Measurements from ENCODE around the gene ZNF438.
A peak's percentile ranks its signal among the peaks of the same experiment; 100 is the strongest.

The ZNF438 gene

DNA sequence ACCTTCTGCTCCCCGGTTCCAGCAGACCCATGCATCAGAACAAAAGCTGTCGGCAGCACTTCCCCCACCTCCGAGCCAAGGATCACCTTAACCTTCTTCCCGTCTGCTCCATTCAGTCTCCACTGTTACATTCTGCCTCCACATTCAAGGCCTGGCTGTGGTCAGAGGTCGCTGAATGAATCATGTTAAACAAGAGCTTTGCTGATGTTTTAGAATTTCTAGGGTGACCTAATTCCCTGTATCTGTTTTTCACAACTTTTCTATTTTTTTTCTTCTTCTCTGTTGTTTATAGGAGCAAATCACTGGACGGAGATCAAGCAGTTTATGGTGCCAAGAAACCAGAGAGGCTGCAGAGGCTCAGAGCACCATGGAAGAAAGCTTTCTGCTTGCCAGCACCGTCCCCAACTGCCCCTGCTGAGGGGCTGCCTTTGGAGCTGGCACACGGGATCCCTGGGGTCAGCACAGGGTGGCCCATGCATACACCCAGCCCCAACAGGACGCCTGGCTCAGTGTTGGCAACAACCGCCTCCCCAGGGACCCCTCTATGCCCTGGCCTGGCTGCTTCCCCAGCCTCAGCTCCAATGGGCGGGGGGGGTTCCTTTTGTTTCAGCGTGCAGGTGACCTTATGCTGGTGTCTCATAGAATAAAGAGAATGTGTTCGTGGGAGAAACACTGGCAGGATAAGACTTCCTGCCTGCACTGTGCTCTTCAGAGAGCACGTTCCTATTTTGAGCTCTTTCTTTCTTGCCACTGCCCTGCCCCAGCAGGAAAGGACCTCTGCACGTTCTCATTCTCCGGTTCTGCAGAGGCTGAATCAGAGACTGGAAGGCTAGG, 219.4 kb downstream of the ZNF438 start:
- TF ChIP-seq YY1 (IDR thresholded peaks at IDR 0.05; ENCODE audit: low read depth) = no peak
- TF ChIP-seq EP300 (IDR thresholded peaks at IDR 0.05; ENCODE audit: borderline replicate concordance) = no peak

DNA sequence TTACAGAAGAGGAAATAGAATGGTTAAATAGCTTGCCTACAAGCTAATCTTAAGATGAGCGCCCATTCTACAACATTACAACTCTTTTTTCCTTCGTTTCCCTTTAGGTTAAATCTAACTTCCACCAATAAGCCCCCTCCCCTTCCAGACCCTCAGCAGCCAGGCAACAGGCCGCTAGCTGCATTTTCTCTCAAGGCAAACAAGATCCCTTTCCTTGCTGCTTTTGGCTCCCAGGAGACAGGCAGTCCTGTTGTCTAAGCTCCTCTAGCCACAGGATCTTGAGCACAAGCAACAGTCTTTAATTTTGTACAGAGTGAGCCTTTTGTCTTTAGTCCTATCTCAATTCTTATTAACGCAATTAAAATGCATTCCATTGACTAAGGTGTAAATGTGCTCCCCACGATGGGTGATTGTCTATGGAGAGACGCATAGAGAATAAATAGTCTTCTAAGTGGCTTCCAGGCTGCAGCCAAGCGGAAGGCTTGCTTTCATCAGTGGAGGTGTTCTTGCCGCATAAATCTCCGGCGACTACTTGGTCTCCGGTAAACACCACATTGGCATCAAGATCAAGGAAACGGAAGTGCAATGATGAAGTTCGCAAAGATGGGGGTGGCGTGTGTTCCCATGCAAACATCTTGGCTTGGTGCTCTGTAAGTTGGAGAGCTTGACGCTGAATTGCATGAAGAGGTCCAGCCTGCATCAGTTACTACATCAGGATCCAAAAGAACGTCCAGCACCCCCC, 220.2 kb downstream of the ZNF438 start:
- TF ChIP-seq CEBPB (IDR thresholded peaks at IDR 0.05) (no peak), YY1 (IDR thresholded peaks at IDR 0.05; ENCODE audit: low read depth) (no peak), ZBTB7A (IDR thresholded peaks at IDR 0.05; ENCODE audit: low read depth) (no peak), TEAD4 (IDR thresholded peaks at IDR 0.05) (no peak), CREB1 (IDR thresholded peaks at IDR 0.05; ENCODE audit: low read depth) (no peak), RAD21 (IDR thresholded peaks at IDR 0.05; ENCODE audit: low read depth) (no peak)
- TF ChIP-seq, protein P1, sequence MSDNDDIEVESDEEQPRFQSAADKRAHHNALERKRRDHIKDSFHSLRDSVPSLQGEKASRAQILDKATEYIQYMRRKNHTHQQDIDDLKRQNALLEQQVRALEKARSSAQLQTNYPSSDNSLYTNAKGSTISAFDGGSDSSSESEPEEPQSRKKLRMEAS (IDR thresholded peaks at IDR 0.05) = no peak
- TF ChIP-seq, protein P2, sequence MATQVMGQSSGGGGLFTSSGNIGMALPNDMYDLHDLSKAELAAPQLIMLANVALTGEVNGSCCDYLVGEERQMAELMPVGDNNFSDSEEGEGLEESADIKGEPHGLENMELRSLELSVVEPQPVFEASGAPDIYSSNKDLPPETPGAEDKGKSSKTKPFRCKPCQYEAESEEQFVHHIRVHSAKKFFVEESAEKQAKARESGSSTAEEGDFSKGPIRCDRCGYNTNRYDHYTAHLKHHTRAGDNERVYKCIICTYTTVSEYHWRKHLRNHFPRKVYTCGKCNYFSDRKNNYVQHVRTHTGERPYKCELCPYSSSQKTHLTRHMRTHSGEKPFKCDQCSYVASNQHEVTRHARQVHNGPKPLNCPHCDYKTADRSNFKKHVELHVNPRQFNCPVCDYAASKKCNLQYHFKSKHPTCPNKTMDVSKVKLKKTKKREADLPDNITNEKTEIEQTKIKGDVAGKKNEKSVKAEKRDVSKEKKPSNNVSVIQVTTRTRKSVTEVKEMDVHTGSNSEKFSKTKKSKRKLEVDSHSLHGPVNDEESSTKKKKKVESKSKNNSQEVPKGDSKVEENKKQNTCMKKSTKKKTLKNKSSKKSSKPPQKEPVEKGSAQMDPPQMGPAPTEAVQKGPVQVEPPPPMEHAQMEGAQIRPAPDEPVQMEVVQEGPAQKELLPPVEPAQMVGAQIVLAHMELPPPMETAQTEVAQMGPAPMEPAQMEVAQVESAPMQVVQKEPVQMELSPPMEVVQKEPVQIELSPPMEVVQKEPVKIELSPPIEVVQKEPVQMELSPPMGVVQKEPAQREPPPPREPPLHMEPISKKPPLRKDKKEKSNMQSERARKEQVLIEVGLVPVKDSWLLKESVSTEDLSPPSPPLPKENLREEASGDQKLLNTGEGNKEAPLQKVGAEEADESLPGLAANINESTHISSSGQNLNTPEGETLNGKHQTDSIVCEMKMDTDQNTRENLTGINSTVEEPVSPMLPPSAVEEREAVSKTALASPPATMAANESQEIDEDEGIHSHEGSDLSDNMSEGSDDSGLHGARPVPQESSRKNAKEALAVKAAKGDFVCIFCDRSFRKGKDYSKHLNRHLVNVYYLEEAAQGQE (IDR thresholded peaks at IDR 0.05; ENCODE audit: low read depth) = no peak
- TF ChIP-seq, protein P3, sequence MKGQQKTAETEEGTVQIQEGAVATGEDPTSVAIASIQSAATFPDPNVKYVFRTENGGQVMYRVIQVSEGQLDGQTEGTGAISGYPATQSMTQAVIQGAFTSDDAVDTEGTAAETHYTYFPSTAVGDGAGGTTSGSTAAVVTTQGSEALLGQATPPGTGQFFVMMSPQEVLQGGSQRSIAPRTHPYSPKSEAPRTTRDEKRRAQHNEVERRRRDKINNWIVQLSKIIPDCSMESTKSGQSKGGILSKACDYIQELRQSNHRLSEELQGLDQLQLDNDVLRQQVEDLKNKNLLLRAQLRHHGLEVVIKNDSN (IDR thresholded peaks at IDR 0.05) = no peak

DNA sequence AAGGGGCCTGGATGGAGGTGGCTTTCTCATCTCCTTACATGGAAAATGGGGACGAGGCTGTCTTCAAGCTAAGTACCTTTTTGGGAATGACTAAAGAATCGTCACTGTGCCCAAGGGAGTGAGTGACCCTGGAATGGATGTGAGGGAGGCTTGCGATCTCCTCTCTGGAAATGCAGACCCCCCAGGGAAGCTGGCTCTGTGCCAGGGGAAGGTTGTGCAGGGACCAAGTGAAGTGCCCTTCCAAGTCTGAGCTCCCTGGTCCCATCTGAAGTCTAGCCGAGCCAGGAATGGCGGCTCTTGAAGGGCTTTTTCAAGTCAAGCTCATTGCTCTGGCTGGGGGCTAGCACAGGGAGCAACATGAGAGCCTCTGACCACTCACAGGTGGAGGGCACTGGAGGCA, 221.2 kb downstream of the ZNF438 start:
- 0 out of 2 replicates have a peak, but pooled peaks have one; percentile 18 for TF ChIP-seq NFIC (IDR thresholded peaks at IDR 0.05)
- TF ChIP-seq ZBTB7A (IDR thresholded peaks at IDR 0.05; ENCODE audit: low read depth) = no peak

DNA sequence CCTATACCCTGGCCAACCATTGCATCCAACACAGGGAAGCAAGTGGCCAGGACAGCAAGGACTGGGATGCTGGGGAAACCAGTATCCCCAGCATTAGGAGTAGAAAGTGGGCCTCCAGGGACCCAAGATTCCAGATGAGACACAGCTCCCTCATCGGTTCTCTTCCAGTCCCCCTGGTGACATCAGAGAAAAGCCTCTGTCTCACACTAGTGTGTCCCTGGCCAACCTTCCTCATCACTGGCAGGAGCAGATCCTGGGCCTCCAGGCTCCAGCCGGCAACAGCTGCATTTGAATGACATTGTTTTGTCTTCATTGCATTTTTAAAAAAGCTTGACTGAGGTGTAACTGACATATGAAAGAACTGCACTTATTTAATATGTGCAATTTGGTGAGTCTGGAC, 224.8 kb downstream of the ZNF438 start:
- TF ChIP-seq CREB1 (IDR thresholded peaks at IDR 0.05; ENCODE audit: low read depth) (no peak), CEBPB (IDR thresholded peaks at IDR 0.05) (no peak), TEAD4 (IDR thresholded peaks at IDR 0.05) (no peak), TCF12 (IDR thresholded peaks at IDR 0.05; ENCODE audit: low read depth) (no peak), RAD21 (IDR thresholded peaks at IDR 0.05; ENCODE audit: low read depth) (no peak), EP300 (IDR thresholded peaks at IDR 0.05; ENCODE audit: borderline replicate concordance) (no peak), YY1 (IDR thresholded peaks at IDR 0.05; ENCODE audit: low read depth) (no peak), FOXM1 (IDR thresholded peaks at IDR 0.05; ENCODE audit: borderline replicate concordance, low read depth) (no peak)
- TF ChIP-seq, protein P2 (IDR thresholded peaks at IDR 0.05; ENCODE audit: low read depth) = no peak

DNA sequence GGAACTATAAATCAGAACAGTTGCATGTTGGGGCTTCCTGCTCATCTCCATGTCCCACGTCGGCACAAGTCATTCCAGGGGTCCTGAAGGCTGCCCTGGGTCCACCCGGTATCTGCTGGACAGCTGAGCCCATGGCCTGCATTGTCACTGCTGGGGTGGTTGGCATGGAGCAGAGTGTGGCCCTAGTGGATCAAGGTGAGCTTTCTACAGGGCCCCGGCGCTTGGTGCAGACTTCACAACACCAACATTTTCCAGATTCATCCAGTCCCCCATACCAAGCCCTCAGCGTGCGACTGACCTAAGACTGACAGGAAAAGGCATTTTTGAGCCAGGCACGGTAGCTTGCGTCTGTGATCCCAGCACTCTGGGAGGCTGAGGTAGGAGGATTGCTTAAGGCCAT, 226.6 kb downstream of the ZNF438 start:
- TF ChIP-seq TCF12 (IDR thresholded peaks at IDR 0.05; ENCODE audit: low read depth) (no peak), RAD21 (IDR thresholded peaks at IDR 0.05; ENCODE audit: low read depth) (no peak), TEAD4 (IDR thresholded peaks at IDR 0.05) (no peak), ZBTB7A (IDR thresholded peaks at IDR 0.05; ENCODE audit: low read depth) (no peak), CEBPB (IDR thresholded peaks at IDR 0.05) (no peak)
- TF ChIP-seq, protein P3 (IDR thresholded peaks at IDR 0.05) = no peak

DNA sequence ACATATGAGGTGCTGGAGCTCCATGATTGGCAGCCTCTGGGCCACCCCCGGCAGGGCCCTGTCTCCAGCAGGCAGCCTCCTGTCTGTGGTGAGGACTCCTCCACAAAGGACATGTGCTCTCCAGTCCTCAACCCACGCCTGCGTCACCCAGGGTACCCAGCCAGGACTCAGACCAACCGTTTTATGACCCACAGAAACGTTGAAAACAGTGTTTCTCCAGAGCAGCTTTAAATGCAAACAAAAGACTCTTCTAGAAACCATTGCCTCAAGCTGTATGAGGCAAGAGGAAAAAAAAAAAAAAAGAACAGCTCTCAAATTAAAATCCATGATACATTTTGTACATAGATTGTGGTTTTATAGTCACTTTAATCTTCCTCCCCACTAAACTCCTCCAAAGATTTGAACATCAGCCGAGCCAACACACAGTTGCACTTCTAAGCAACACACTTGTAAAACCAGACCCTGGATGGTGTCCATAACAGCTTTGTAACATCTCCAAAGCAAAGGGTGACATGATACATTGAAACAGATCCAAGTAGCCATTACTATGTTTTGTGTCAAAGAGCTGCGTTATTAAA, 227.1 kb downstream of the ZNF438 start:
- TF ChIP-seq RAD21 (IDR thresholded peaks at IDR 0.05; ENCODE audit: low read depth) (no peak), FOXM1 (IDR thresholded peaks at IDR 0.05; ENCODE audit: borderline replicate concordance, low read depth) (no peak), TEAD4 (IDR thresholded peaks at IDR 0.05) (no peak), TCF12 (IDR thresholded peaks at IDR 0.05; ENCODE audit: low read depth) (no peak), ZBTB7A (IDR thresholded peaks at IDR 0.05; ENCODE audit: low read depth) (no peak), CEBPB (IDR thresholded peaks at IDR 0.05) (no peak), YY1 (IDR thresholded peaks at IDR 0.05; ENCODE audit: low read depth) (no peak), TAF1 (IDR thresholded peaks at IDR 0.05; ENCODE audit: low read depth) (no peak), CREB1 (IDR thresholded peaks at IDR 0.05; ENCODE audit: low read depth) (no peak)
- TF ChIP-seq, protein P2 (IDR thresholded peaks at IDR 0.05; ENCODE audit: low read depth) = no peak
- TF ChIP-seq, protein P3 (IDR thresholded peaks at IDR 0.05) = no peak

Data from Ishikawa (cell line).